ENCODE measurements around the gene ANKRD2.

- TF ChIP-seq PAX5 (IDR thresholded peaks at IDR 0.05; ENCODE audit: insufficient read depth, low read length, severe bottlenecking) (no peak), POLR2AphosphoS5 (IDR thresholded peaks at IDR 0.05; ENCODE audit: low read depth, low read length) (no peak), POLR2A (IDR thresholded peaks at IDR 0.05; ENCODE audit: low read depth, low read length) (no peak)
Observed at GRCh38 chr10:97577701-97578100, 5.1 kb downstream of the ANKRD2 start.
